ENCODE results near the gene OSBPL7.
"Not testable (repeated sequence)": the region's sequence is repeated elsewhere in the genome, so short reads cannot be mapped to it uniquely, and the experiment has no call there.

The OSBPL7 gene

DNA sequence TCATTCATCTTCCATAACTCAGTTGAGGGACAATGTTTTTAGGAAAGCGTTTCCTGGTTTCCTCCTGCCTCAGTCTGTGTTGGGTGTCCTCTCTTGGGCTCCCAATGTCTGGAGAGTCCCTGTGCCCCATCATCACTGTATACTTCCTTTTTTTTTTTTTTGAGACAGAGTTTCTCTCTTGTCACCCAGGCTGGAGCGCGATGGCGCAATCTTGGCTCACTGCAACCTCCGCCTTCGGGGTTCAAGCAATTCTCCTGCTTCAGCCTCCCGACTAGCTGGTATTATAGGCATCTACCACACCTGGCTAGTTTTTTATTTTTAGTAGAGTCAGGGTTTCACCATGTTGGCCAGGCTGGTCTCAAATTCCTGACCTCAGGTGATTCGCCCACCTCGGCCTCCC lies 47.9 kb downstream of the OSBPL7 start:
- not testable (repeated sequence) for DNase-seq (ENCODE audit: low read depth, low spot score)

DNA sequence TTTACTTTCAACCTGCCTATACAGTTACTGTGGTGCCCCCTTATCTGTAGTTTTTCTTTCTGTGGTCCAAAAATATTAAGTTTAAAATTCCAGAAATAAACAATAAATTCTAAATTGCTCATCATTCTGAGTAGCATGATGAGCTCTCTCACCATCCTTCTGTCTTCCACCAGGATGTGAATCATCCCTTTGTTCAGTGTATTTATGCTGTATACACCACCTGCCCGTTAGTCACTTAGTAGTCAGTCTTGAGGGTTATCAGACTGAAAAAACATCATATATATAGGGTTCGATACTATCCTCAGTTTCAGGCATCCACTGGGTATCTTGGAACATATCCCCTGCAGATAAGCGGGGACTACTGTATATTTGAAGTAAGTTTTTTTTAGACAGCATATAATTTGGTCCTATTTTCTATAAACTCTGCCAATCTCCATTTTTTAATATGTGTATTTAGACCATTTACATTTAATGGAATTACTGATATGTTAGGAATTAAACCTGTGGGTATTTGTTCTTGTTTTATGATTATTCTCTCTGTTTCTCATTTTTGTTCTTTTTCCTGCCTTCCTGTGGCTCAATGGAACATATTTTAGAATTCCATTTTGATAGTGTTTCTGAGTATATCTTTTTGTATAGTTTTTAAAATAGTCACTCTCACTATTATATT lies 57.5 kb downstream of the OSBPL7 start:
- DNase-seq (ENCODE audit: low read depth, low spot score), result no peak

DNA sequence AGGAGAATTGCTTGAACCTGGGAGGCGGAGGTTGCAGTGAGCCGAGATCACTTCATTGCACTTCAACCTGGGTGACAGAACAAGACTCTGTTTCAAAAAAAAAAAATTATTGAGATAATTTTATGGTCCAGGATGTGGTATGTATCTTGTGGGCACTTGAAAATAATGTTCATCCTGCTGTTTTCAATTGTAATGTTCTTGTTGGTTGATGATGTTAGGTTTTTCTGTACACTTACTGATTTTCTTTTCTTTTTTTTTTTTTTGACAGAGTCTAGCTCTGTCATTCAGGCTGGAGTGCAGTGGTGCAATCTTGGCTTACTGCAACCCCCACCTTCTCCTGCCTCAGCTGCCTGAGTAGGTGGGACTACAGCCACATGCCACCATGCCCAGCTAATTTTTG lies 58.9 kb downstream of the OSBPL7 start:
- no peak for DNase-seq (ENCODE audit: low read depth, low spot score)

DNA sequence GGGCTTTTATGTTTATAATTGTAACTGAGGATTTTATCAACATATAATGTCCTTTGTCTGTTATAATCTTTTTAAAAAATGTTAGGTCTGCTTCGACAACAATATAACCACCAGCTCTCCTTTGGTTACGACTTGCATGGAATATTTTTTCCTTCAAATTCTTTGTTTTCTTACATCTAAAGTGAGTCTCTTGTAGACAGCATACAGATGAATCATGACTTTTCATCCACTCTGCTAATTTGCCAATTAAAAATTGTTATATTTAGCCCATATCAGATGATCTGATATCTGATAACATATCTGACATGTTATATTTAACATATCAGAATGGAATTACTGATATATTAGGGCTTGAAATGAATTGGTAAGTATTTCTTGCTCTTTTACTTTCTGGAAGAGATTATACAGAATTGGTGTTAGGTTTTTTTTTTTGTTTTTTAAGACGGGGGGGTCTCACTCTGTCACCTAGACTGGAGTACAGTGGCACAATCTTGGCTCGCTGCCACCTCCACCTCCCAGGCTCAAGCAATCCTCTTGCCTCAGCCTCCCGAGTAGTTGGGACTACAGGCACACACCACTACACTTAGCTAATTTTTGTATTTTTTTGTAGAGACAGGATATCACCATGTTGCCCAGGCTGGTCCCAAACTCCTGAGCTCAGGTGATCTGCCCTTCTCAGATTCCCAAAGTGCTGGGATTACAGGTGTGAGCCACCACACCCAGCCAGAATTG lies 61.0 kb downstream of the OSBPL7 start:
- no peak for DNase-seq (ENCODE audit: low read depth, low spot score)

- no peak for DNase-seq (ENCODE audit: low read depth, low spot score)
These were observed 64.2 kb downstream of the OSBPL7 start for GRCh38 chr17:47757386-47757785.

All from activated CD4-positive, CD25-positive, alpha-beta regulatory T cell treated with anti-CD3 and anti-CD28 coated beads, Interleukin-2, amount 50 U/mL, for 16 hours (primary cell).